ENCODE measurements around the gene B4GALT3. TPM values are rescaled to one million over a fixed set of nuclear protein-coding genes. Genes with fewer than 3 reads are reported as not detected.

The B4GALT3 gene
- total RNA-seq, 1 donor from 2014 or later = 44.0 TPM

GRCh38 chr1:161137881-161138280 is 39.4 kb downstream of the B4GALT3 start:
- Mint-ChIP-seq H3K27ac (ENCODE audit: unreplicated experiment) (peak overlapping the region; percentile 95), H3K27me3 (ENCODE audit: unreplicated experiment) (peaks cover 2% of the 10 kb centered on the region), H3K36me3 (ENCODE audit: low read depth, unreplicated experiment) (peaks cover 3% of the 10 kb centered on the region), H3K9me3 (ENCODE audit: unreplicated experiment) (no peaks in the 10 kb centered on the region), H3K4me3 (ENCODE audit: unreplicated experiment) (no peak overlapping the region), H3K4me1 (ENCODE audit: unreplicated experiment) (peaks cover 48% of the 10 kb centered on the region)
- TF ChIP-seq CTCF (IDR thresholded peaks at IDR 0.05; ENCODE audit: unreplicated experiment) = no peak
- DNase-seq (ENCODE audit: low spot score) = no peak

DNA sequence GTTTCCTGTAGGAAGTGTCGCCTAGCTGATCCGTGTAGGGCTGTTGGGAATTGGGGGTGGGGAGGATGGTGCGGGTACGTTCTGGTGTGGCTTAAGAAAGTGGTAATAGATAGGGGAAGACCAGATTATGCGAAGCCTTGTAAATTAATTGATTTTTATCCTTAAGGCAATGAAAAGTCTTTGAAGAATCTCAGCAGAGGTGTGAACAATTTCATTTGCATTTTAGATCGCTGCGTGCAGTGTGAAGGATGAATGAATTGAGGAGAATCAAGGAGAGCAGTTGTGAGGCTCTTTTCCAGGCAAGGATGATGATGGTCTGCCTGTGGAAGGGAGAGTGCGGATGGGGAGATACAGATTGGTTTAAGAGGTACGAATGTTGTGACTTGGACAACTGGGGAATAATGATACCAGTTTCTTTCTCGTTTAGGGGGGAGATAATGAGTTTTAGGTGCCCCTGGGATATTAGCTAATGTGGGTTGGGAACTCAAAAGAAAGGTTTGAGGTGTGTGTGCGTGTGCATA is 44.0 kb downstream of the B4GALT3 start:
- no peak for TF ChIP-seq CTCF (IDR thresholded peaks at IDR 0.05; ENCODE audit: unreplicated experiment)
- Mint-ChIP-seq H3K27ac (ENCODE audit: unreplicated experiment) (no peak overlapping the region), H3K4me1 (ENCODE audit: unreplicated experiment) (peaks cover 65% of the 10 kb centered on the region), H3K9me3 (ENCODE audit: unreplicated experiment) (no peaks in the 10 kb centered on the region), H3K4me3 (ENCODE audit: unreplicated experiment) (no peak overlapping the region), H3K27me3 (ENCODE audit: unreplicated experiment) (peaks cover 7% of the 10 kb centered on the region), H3K36me3 (ENCODE audit: low read depth, unreplicated experiment) (peaks cover 17% of the 10 kb centered on the region)
- no peak for DNase-seq (ENCODE audit: low spot score)

GRCh38 chr1:161132410-161133219 is 44.7 kb downstream of the B4GALT3 start, which contains the start of gene DEDD:
DEDD (minus strand) TSS chr1:161132667; CDS start chr1:161124462, 8,205 bp downstream.
- DNase-seq (ENCODE audit: low spot score) = peak; percentile 91
- TF ChIP-seq CTCF (IDR thresholded peaks at IDR 0.05; ENCODE audit: unreplicated experiment) = no peak
- H3K36me3 Mint-ChIP-seq (ENCODE audit: low read depth, unreplicated experiment) = peaks cover 23% of the 10 kb centered on the region
- H3K27ac Mint-ChIP-seq (ENCODE audit: unreplicated experiment) = peak within 1 kb of the TSS; percentile 80
- peaks cover 7% of the 10 kb centered on the region for H3K27me3 Mint-ChIP-seq (ENCODE audit: unreplicated experiment)
- H3K9me3 Mint-ChIP-seq (ENCODE audit: unreplicated experiment) = no peaks in the 10 kb centered on the region
- H3K4me3 Mint-ChIP-seq (ENCODE audit: unreplicated experiment) = peak within 1 kb of the TSS; percentile 96
- peaks cover 64% of the 10 kb centered on the region for H3K4me1 Mint-ChIP-seq (ENCODE audit: unreplicated experiment)

GRCh38 chr1:161131523-161132409 is 45.5 kb downstream of the B4GALT3 start:
- Mint-ChIP-seq H3K9me3 (ENCODE audit: unreplicated experiment) (no peaks in the 10 kb centered on the region), H3K36me3 (ENCODE audit: low read depth, unreplicated experiment) (peaks cover 30% of the 10 kb centered on the region), H3K27ac (ENCODE audit: unreplicated experiment) (peak overlapping the region; percentile 80), H3K4me1 (ENCODE audit: unreplicated experiment) (peaks cover 65% of the 10 kb centered on the region), H3K4me3 (ENCODE audit: unreplicated experiment) (peak overlapping the region; percentile 96), H3K27me3 (ENCODE audit: unreplicated experiment) (peaks cover 7% of the 10 kb centered on the region)
- DNase-seq (ENCODE audit: low spot score) = no peak
- TF ChIP-seq CTCF (IDR thresholded peaks at IDR 0.05; ENCODE audit: unreplicated experiment) = no peak
